Fibroblast of lung (primary cell): ENCODE data around the gene RNF11. TPM values are rescaled to one million over a fixed set of nuclear protein-coding genes. Genes with fewer than 3 reads are reported as not detected.

Experiments used
- DNase-seq, 2 donors: peaks; one replicate each; pipeline versions ENCODE4 v3.0.0 to v3.0.0-alpha.2; 2010; ENCODE audit warnings: low read depth in 2 of 2
- H2AFZ ChIP-seq: 2 replicates; pipeline ENCODE4 v1.5.1; 2012; ENCODE audit warnings: low read length, control low read depth, inconsistent platforms
- H3K27ac ChIP-seq: 2 replicates; pipeline ENCODE4 v1.5.1; 2011; ENCODE audit warnings: low read length, control low read depth; ENCODE audit not compliant: insufficient read depth
- H3K27me3 ChIP-seq: 2 replicates; pipeline ENCODE4 v1.5.1; 2011; ENCODE audit warnings: mild to moderate bottlenecking, low read length; ENCODE audit not compliant: control insufficient read depth, insufficient read depth
- H3K36me3 ChIP-seq: 2 replicates; pipeline ENCODE4 v1.5.1; 2011; ENCODE audit warnings: low read length; ENCODE audit not compliant: control insufficient read depth, insufficient read depth
- H3K4me1 ChIP-seq: 2 replicates; pipeline ENCODE4 v1.5.1; 2011; ENCODE audit warnings: low read length; ENCODE audit not compliant: control insufficient read depth, insufficient read depth; ENCODE audit errors: extremely low read depth
- H3K4me2 ChIP-seq: 2 replicates; pipeline ENCODE4 v1.5.1; 2011; ENCODE audit warnings: low read length, control low read depth; ENCODE audit not compliant: insufficient read depth; ENCODE audit errors: extremely low read depth
- H3K4me3 ChIP-seq, 4 experiments: fragments of 200-600 bp in 1 of 4; sonication (generic) in 1 of 4; replicated peaks in 1 of 4; 2 replicates each; pipeline ENCODE4 v1.5.1; 2011 to 2016; ENCODE audit warnings: low read length in 4 of 4, low read depth in 3 of 4, mild to moderate bottlenecking in 3 of 4, control low read depth in 2 of 4, inconsistent platforms in 1 of 4, mixed read lengths in 1 of 4; ENCODE audit not compliant: insufficient read depth in 1 of 4; ENCODE audit errors: control extremely low read depth in 1 of 4
- H3K79me2 ChIP-seq: 2 replicates; pipeline ENCODE4 v1.5.1; 2012; ENCODE audit warnings: mild to moderate bottlenecking, low read length, inconsistent platforms; ENCODE audit not compliant: control insufficient read depth, insufficient read depth
- H3K9ac ChIP-seq: 2 replicates; pipeline ENCODE4 v1.5.1; 2011; ENCODE audit warnings: mild to moderate bottlenecking, low read length, control low read depth; ENCODE audit not compliant: insufficient read depth
- H3K9me3 ChIP-seq: 2 replicates; pipeline ENCODE4 v1.5.1; 2012; ENCODE audit warnings: low read depth, low read length; ENCODE audit not compliant: control insufficient read depth, insufficient read depth
- H4K20me1 ChIP-seq: 2 replicates; pipeline ENCODE4 v1.5.1; 2011; ENCODE audit warnings: low read length; ENCODE audit not compliant: control insufficient read depth, insufficient read depth; ENCODE audit errors: extremely low read depth
- EZH2 ChIP-seq: IDR thresholded peaks from 2 replicates; pipeline ENCODE4 v1.5.1; 2012; ENCODE audit warnings: low read length, control low read depth, mild to moderate bottlenecking; ENCODE audit errors: missing control alignments
- polyA plus RNA-seq, 2 donors: library from polyadenylated mRNA; depleted of rRNA in 1 of 2; stranded (reverse) in 1 of 2; unstranded in 1 of 2; fragments of >200 nt; gene quantifications; 2 replicates each; pipeline ENCODE4 v1.2.1, GENCODE V29; 2011 to 2012; ENCODE audit warnings: missing spikeins in 1 of 2
- total RNA-seq: library from RNA; depleted of rRNA; stranded (reverse); fragments of >200 nt; gene quantifications from 2 replicates; pipeline ENCODE4 v1.2.1, GENCODE V29; 2014
- TF ChIP-seq, protein P1 (sequence below), 2 donors: IDR thresholded peaks in 1 of 2; conservative IDR thresholded peaks in 1 of 2; 1 replicate in 1 of 2; 2 replicates in 1 of 2; pipeline ENCODE4 v1.5.1; 2011 to 2012; ENCODE audit warnings: low read length in 2 of 2, control low read depth in 1 of 2, inconsistent platforms in 1 of 2, low read depth in 1 of 2, mild to moderate bottlenecking in 1 of 2

The RNF11 gene
- total and polyA plus RNA-seq, 2 donors (not counting 1 experiment from before 2014, with no cell fraction given): 116 to 209 TPM

DNA sequence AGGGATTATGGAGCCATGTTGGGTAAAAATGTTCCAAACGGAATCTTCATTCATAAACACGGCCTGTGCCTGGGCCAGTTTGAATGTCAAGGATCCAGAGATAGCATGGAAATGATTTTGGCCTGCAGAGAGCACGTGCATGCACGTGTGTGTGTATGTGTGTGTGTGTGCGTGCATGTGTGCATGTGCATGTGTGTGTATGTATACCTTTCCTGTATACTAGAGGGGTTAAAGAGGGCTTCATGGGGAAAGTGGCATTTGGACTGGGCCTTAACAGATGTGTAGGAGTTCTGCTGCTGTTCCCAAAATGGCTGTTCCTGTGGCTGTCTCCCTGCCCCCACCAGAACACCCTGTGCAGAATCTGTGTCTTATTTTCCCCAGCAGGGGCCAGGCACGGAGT, 72.6 kb downstream of the RNF11 start:
- Histone ChIP-seq H3K27me3 (no peaks in the 10 kb centered on the region), H2AFZ (no peak overlapping the region), H3K4me1 (no peaks in the 10 kb centered on the region), H3K27ac (no peak overlapping the region), H3K9me3 (no peaks in the 10 kb centered on the region), H3K79me2 (no peaks in the 10 kb centered on the region), H3K4me3 (no peak overlapping the region), H3K9ac (no peak overlapping the region), H3K36me3 (no peaks in the 10 kb centered on the region), H4K20me1 (no peaks in the 10 kb centered on the region), H3K4me2 (no peak overlapping the region)
- no peak for TF ChIP-seq EZH2
- TF ChIP-seq, protein P1, sequence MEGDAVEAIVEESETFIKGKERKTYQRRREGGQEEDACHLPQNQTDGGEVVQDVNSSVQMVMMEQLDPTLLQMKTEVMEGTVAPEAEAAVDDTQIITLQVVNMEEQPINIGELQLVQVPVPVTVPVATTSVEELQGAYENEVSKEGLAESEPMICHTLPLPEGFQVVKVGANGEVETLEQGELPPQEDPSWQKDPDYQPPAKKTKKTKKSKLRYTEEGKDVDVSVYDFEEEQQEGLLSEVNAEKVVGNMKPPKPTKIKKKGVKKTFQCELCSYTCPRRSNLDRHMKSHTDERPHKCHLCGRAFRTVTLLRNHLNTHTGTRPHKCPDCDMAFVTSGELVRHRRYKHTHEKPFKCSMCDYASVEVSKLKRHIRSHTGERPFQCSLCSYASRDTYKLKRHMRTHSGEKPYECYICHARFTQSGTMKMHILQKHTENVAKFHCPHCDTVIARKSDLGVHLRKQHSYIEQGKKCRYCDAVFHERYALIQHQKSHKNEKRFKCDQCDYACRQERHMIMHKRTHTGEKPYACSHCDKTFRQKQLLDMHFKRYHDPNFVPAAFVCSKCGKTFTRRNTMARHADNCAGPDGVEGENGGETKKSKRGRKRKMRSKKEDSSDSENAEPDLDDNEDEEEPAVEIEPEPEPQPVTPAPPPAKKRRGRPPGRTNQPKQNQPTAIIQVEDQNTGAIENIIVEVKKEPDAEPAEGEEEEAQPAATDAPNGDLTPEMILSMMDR (conservative IDR thresholded peaks at IDR 0.05 in 1 of 2, IDR thresholded peaks at IDR 0.05 in 1 of 2; ENCODE audit: low read depth in 1 of 2, low read length in 2 of 2): no peak
- DNase-seq: no peak

DNA sequence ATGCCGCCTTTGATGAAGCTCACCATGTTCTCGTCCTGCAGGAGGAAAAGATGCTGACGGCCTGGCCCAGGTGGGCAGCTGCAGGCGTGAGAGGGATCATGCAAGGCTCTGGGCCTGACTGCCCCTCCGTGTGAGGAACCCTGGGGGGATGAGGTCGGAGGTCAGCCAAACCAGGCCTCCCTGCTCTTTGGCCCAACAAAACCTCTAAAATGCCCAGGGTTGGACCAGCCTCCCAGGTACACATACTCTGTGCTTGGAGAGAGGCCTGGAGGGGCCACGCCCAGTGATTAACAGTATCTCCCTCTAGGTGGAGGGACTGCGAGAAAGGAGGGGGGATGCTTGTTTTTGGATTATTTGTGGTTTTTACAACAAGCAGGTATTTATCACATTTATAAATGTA, 73.2 kb downstream of the RNF11 start:
- no peaks in the 10 kb centered on the region for H4K20me1 ChIP-seq
- no peak overlapping the region for H2AFZ ChIP-seq
- no peak for DNase-seq
- H3K79me2 ChIP-seq: no peaks in the 10 kb centered on the region
- H3K36me3 ChIP-seq: no peaks in the 10 kb centered on the region
- H3K4me3 ChIP-seq: no peak overlapping the region
- H3K4me1 ChIP-seq: peaks cover 6% of the 10 kb centered on the region
- H3K9me3 ChIP-seq: no peaks in the 10 kb centered on the region
- no peak overlapping the region for H3K4me2 ChIP-seq
- TF ChIP-seq EZH2: no peak
- TF ChIP-seq, protein P1 (conservative IDR thresholded peaks at IDR 0.05 in 1 of 2, IDR thresholded peaks at IDR 0.05 in 1 of 2; ENCODE audit: low read depth in 1 of 2, low read length in 2 of 2): no peak
- no peak overlapping the region for H3K27ac ChIP-seq
- no peaks in the 10 kb centered on the region for H3K27me3 ChIP-seq
- no peak overlapping the region for H3K9ac ChIP-seq

DNA sequence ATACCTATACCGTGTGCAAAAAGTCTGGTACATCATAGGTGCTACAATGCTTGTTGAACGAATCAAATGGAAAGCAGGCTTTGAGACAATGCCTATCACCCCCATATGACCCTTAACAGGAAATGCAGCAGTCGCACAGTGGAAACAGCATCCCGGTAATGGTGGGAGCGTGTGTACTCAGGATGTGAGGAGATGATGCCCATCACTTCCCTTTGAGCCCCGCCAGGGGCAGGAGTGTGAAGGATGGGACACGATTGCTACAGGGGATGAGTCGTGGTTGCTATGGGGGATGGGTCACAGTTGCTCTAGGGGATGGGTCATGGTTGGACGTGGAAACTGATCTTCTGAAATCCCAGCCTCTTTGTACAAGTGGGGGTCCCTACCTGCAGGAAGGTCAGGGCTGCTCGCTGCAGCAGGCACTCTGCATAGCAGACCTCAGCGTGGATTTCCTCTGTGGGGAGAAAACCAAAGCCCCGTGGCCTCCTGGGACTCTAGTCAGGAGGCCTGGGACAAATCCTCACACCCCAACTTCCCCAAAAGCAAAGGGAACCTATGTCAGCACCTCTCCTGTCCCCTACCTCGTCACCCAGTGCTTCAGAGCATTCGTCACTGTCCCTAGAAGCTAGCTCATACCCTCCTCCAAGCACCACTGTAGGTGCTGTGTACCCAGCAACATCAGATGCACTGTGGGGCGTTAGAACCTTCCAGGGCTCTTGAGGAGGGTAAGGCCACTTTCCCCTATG, 75.0 kb downstream of the RNF11 start:
- no peak overlapping the region for H2AFZ ChIP-seq
- no peaks in the 10 kb centered on the region for H3K36me3 ChIP-seq
- H3K4me3 ChIP-seq: no peak overlapping the region
- TF ChIP-seq, protein P1 (conservative IDR thresholded peaks at IDR 0.05 in 1 of 2, IDR thresholded peaks at IDR 0.05 in 1 of 2; ENCODE audit: low read depth in 1 of 2, low read length in 2 of 2): no peak
- TF ChIP-seq EZH2: no peak
- H3K4me1 ChIP-seq: peaks cover 10% of the 10 kb centered on the region
- H3K27ac ChIP-seq: no peak overlapping the region
- H3K9me3 ChIP-seq: no peaks in the 10 kb centered on the region
- no peaks in the 10 kb centered on the region for H3K27me3 ChIP-seq
- H4K20me1 ChIP-seq: no peaks in the 10 kb centered on the region
- H3K9ac ChIP-seq: no peak overlapping the region
- no peak overlapping the region for H3K4me2 ChIP-seq
- H3K79me2 ChIP-seq: no peaks in the 10 kb centered on the region
- DNase-seq: no peak
